GM04504 (cell line): ENCODE data around the gene PRKACG.

Source experiments
- DNase-seq: peaks from one replicate; pipeline ENCODE4 v3.0.0-alpha.2; 2012; ENCODE audit warnings: low read depth

Gene PRKACG

DNA sequence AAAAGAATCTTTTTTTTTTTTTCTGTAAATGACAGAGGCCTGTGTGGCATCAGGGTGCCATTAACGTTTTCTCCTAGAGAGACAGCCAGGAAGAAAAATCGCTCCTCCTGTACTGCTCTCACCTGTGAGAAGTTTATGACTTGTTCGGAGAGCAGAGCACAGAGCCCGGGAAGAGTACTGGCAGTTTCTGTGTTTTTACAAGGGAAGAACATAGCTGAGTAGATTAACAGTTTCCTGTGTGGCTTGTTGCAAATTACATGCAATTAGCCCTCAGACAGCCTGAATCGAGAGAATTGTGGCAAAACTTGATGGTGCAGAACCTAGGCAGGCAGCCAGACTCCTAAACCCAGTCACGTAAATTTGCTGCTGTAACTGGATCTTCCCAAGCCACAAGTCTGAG, 32.1 kb downstream of the PRKACG start:
- no peak for DNase-seq

DNA sequence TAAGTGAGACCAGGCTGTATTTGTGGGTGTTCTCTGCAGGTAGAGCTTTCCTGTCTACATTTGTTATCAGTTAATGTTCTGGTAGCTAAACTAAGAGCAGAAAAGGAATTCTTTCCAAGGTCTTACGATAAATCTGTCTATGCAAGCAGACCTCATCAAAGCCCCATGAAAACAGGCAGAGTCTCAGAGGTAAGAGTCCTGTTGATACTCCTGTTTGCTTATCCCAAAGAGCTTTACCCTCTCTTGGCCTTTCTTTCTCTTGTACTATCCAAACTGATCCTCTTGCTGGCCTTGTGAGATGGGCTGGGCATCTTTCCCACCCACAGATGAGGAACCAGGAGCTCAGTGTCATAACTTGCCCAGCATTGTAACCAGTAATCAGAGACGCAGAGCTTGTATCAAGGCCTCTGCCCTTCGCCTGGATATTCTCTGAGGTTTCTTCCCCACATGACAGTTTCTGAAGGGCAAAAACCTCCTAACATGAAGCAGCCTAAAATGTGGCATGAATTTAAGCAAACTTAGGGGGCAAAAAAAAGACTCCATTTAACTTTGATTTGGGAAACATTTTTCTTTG, 33.5 kb downstream of the PRKACG start:
- DNase-seq, result no peak

GRCh38 chr9:68979538-68980314, 34.2 kb downstream of the PRKACG start:
- no peak for DNase-seq

GRCh38 chr9:68978501-68978900, 35.4 kb downstream of the PRKACG start:
- DNase-seq, result no peak

DNA sequence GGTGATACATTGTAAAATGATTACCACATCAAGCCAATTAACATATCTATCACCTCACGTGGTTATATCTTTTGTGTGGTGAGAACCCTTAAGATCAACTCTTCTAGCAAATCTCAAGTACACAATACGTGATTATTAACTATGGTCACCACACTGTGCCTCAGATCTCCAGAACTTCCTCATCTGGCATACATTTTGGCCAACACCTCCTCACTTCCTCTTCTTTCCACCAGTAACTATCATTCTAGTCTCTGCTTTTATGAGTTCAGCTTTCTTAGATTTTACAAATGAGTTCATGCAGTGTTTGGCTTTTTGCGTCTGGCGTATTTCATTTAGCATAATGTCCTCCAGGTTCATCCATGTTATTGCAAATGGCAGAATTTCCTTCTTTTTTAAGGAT, 35.8 kb downstream of the PRKACG start:
- no peak for DNase-seq

GRCh38 chr9:68975365-68976043, 38.4 kb downstream of the PRKACG start:
- no peak for DNase-seq

GRCh38 chr9:68974901-68975300, 39.0 kb downstream of the PRKACG start:
- no peak for DNase-seq

- DNase-seq, result no peak
Observed at GRCh38 chr9:68974431-68974830, 39.5 kb downstream of the PRKACG start.

DNA sequence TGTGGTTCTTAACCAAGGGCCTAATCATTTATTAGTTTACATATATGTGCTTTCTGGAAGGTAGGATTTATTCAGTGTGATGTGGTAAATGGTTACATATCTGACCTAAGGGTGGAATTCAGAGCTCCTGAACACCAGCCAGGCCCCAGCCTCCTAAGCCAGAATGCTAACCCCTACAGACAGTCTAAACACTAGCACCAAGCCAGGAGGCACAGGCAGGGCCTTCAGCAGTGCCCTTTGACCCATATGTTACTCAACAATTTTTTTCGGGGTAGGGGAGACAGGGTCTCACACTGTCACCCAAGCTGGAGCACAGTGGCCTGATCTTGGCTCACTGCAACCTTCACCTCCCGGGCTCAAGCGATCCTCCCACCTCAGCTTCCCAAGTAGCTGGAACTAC, 40.3 kb downstream of the PRKACG start:
- no peak for DNase-seq

- DNase-seq, result no peak
Observed at GRCh38 chr9:68970151-68970550, 43.8 kb downstream of the PRKACG start.

DNA sequence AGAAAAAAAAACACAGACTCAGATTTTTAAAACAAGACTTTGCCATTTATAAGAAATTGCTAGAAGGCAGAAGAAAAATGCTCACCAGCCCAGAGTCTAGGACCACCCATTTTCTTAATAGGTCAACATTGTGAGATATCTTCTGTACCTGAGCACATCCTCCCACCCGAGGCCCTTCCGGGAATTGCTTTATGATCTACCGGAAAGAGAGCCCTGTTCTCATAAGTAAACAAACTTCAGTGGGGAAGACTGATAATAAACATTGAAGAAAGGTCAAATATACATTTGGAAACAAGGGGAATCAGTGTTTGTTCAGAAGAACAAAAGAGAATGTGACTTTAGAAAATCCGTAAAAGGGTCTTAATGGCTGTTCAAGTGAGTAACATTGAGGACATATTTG, 44.4 kb downstream of the PRKACG start:
- DNase-seq, result no peak

DNA sequence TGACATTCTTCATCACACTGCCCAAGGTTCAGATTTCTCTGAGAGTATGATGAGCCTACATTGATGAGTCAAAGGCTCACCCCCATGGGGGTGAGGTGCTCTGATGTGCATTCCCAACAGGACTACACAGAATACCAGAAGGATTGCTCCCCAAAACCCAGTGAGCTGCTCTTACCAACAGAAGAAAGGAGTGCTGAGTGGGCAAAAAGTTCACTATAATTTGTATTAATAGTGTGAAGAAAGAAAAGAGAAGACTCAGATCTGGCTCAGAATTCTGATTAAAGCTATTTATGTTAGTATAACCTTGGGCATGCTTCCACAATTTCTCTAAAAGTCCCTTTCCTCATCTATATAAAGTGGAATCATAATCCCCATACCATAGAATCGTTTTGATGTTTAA, 46.1 kb downstream of the PRKACG start:
- no peak for DNase-seq

GRCh38 chr9:68966496-68966944, 47.4 kb downstream of the PRKACG start:
- DNase-seq, result no peak

GRCh38 chr9:68964765-68965164, 49.1 kb downstream of the PRKACG start:
- DNase-seq, result no peak

- DNase-seq, result no peak
Observed at GRCh38 chr9:68964102-68964541, 49.8 kb downstream of the PRKACG start.

GRCh38 chr9:68963416-68963815, 50.5 kb downstream of the PRKACG start:
- DNase-seq, result no peak
